K562 (cell line): Measurements from ENCODE around the gene FBXO8. TPM values are rescaled to one million over a fixed set of nuclear protein-coding genes. Genes with fewer than 3 reads are reported as not detected.
A peak's percentile ranks its signal among the peaks of the same experiment; 100 is the strongest.

ENCODE experiments used
- ATAC-seq: fragments of 200-7000 bp; cut with Tn5 transposase; 3 replicates; pipeline ENCODE4 v1.9.1; 2020; ENCODE audit warnings: moderate library complexity
- BruUV-seq: library from RNA; stranded (reverse); fragments of 400-500 nt; replicated peaks from 2 replicates; lab custom pipeline; 2021; lab: Mats Ljungman, UMichigan
- CTCF ChIA-PET: fragments of 300-600 bp; formaldehyde crosslinking; extraction: SDS; loops from one replicate; lab custom pipeline; 2021; ENCODE audit warnings: low intra/inter-chr PET ratio; lab: Yijun Ruan, JAX
- POLR2A ChIA-PET: fragments of 300-600, 350-650 bp; sonication (Branson Sonifier 250); formaldehyde crosslinking; extraction: SDS; loops from one replicate; lab custom pipeline; 2021; ENCODE audit warnings: antibody characterized with exemption, inconsistent platforms; lab: Yijun Ruan, JAX
- DNase-seq, 4 experiments: peaks; one replicate each; pipeline versions ENCODE4 v3.0.0 to v3.0.0-alpha.2; 2011 to 2018; ENCODE audit warnings: low spot score in 3 of 4, mixed read lengths in 3 of 4; ENCODE audit errors: extremely low read depth in 1 of 4
- FAIRE-seq: peaks from 2 replicates; lab custom pipeline; 2011; peaks lifted over from hg19 to GRCh38; lab: Jason Lieb, UNC
- H2AFZ ChIP-seq: 2 replicates; pipeline ENCODE4 v1.6.0; 2011; ENCODE audit warnings: low read depth, low read length, control low read depth, inconsistent platforms
- H3K27ac ChIP-seq: fragments of 200-600 bp; 3 replicates; pipeline ENCODE4 v1.8.0; 2011; ENCODE audit warnings: low read depth, mild to moderate bottlenecking, control low read depth, inconsistent platforms, low read length, moderate library complexity, mixed read lengths; ENCODE audit errors: extremely low read depth
- H3K27me3 ChIP-seq, 2 experiments: fragments of 300-600 bp in 1 of 2; 2 replicates in 1 of 2; 3 replicates in 1 of 2; pipeline versions ENCODE4 v1.6.0 to v1.8.0; 2011; ENCODE audit warnings: inconsistent platforms in 2 of 2, low read length in 2 of 2, mild to moderate bottlenecking in 1 of 2, mixed read lengths in 1 of 2, moderate library complexity in 1 of 2; ENCODE audit not compliant: control insufficient read depth in 2 of 2, insufficient read depth in 2 of 2
- H3K36me3 ChIP-seq: fragments of 300-600 bp; 3 replicates; pipeline ENCODE4 v1.8.0; 2011; ENCODE audit warnings: mild to moderate bottlenecking, low read length, inconsistent platforms; ENCODE audit not compliant: control insufficient read depth, insufficient read depth
- H3K4me1 ChIP-seq, 2 experiments: fragments of 200-600 bp in 1 of 2; replicated peaks in 1 of 2; 2 replicates in 1 of 2; 3 replicates in 1 of 2; pipeline versions ENCODE4 v1.5.1 to v1.8.0; 2011; ENCODE audit warnings: inconsistent platforms in 2 of 2, low read length in 2 of 2, mild to moderate bottlenecking in 1 of 2, mixed read lengths in 1 of 2, moderate library complexity in 1 of 2; ENCODE audit not compliant: control insufficient read depth in 2 of 2, insufficient read depth in 2 of 2
- H3K4me2 ChIP-seq: 2 replicates; pipeline ENCODE4 v1.6.1; 2011; ENCODE audit warnings: low read length, control low read depth, inconsistent platforms, mixed read lengths; ENCODE audit not compliant: insufficient read depth
- H3K4me3 ChIP-seq: fragments of 200-600 bp; sonication (generic), shearing (Covaris generic); 2 replicates; pipeline ENCODE4 v1.5.1; 2016; ENCODE audit warnings: control low read depth, inconsistent platforms
- H3K79me2 ChIP-seq: fragments of 200-600 bp; 3 replicates; pipeline ENCODE4 v1.8.0; 2011; ENCODE audit warnings: low read length, inconsistent platforms; ENCODE audit not compliant: control insufficient read depth, insufficient read depth
- H3K9ac ChIP-seq, 2 experiments: 2 replicates each; pipeline versions ENCODE4 v1.6.0 to v1.6.1; 2011; ENCODE audit warnings: low read depth in 2 of 2, low read length in 2 of 2, control low read depth in 1 of 2, inconsistent platforms in 1 of 2, mild to moderate bottlenecking in 1 of 2, mixed read lengths in 1 of 2; ENCODE audit not compliant: insufficient read depth in 1 of 2
- H3K9me1 ChIP-seq: one replicate; pipeline ENCODE4 v1.6.0; 2011; ENCODE audit warnings: inconsistent platforms, mild to moderate bottlenecking, low read length, moderate library complexity; ENCODE audit not compliant: control insufficient read depth, insufficient read depth
- H3K9me3 ChIP-seq: replicated peaks from 2 replicates; pipeline ENCODE4 v1.5.1; 2011; ENCODE audit warnings: low read depth, low read length, inconsistent platforms; ENCODE audit not compliant: control insufficient read depth, insufficient read depth
- H4K20me1 ChIP-seq: replicated peaks from 2 replicates; pipeline ENCODE4 v1.6.1; 2011; ENCODE audit warnings: low read length, inconsistent platforms, mixed read lengths; ENCODE audit not compliant: control insufficient read depth, insufficient read depth
- ATF7 ChIP-seq: fragments of 450-650 bp; IDR thresholded peaks from 2 replicates; pipeline ENCODE4 v1.7.1; 2014; ENCODE audit warnings: mild to moderate bottlenecking, moderate library complexity
- C11orf30 ChIP-seq: fragments of 450-650 bp; IDR thresholded peaks from 2 replicates; pipeline ENCODE4 v1.6.1; 2016; ENCODE audit warnings: low read depth, mild to moderate bottlenecking
- KAT2B ChIP-seq: IDR thresholded peaks from one replicate; pipeline ENCODE4 v1.6.1; 2012; ENCODE audit warnings: low read depth, mild to moderate bottlenecking, control low read depth, inconsistent platforms, low read length, moderate library complexity
- MAFF ChIP-seq: IDR thresholded peaks from 2 replicates; pipeline ENCODE4 v1.6.1; 2012; ENCODE audit warnings: low read length, improper control_type of control experiment
- MAFK ChIP-seq: IDR thresholded peaks from 2 replicates; pipeline ENCODE4 v1.6.1; 2011; ENCODE audit warnings: low read length, improper control_type of control experiment
- NCOA2 ChIP-seq, 2 experiments: fragments of 450-650 bp; IDR thresholded peaks; 2 replicates each; pipeline ENCODE4 v1.6.1; 2018; ENCODE audit warnings: mild to moderate bottlenecking in 2 of 2, moderate library complexity in 1 of 2; ENCODE audit not compliant: partially characterized antibody in 2 of 2
- NFE2 ChIP-seq: IDR thresholded peaks from 2 replicates; pipeline ENCODE4 v1.6.1; 2014; ENCODE audit warnings: antibody characterized with exemption, low read depth
- POLR2B ChIP-seq: fragments of 450-650 bp; IDR thresholded peaks from 2 replicates; pipeline ENCODE4 v1.6.1; 2018; ENCODE audit warnings: low read depth; ENCODE audit not compliant: partially characterized antibody
- SP1 ChIP-seq: sonication (generic); formaldehyde crosslinking; IDR thresholded peaks from 2 replicates; pipeline ENCODE4 v1.8.1; 2022; ENCODE audit warnings: mild to moderate bottlenecking, missing genetic modification reagents
- ZNF316 ChIP-seq: fragments of 450-650 bp; IDR thresholded peaks from 2 replicates; pipeline ENCODE4 v1.6.1; 2016
- ZNF57 ChIP-seq: fragments of 450-650 bp; formaldehyde crosslinking; IDR thresholded peaks from 2 replicates; pipeline ENCODE4 v1.4.0; 2020; ENCODE audit warnings: mild to moderate bottlenecking, moderate library complexity
- WGBS: fragments of 100-300 bp; shearing (Covaris generic); methylation state at CpG from one replicate; pipeline ENCODE4 v1.1.6; 2016; ENCODE audit warnings: low coverage, mixed read lengths; ENCODE audit not compliant: insufficient coverage; ENCODE audit errors: missing lambda C conversion rate; 5-methylcytosine and 5-hydroxymethylcytosine counted together
- in situ Hi-C: fragments of 300-500 bp; cut with MboI; formaldehyde crosslinking; loops from 4 replicates; pipeline ENCODE4 v1.15.0; 2018; ENCODE audit warnings: inconsistent platforms, mixed read lengths
- intact Hi-C: fragments of 100-400 bp; cut with micrococcal nuclease; formaldehyde crosslinking; loops from 2 replicates; pipeline ENCODE4 v1.14.2; 2022
- polyA plus RNA-seq, 8 experiments: library from polyadenylated mRNA; depleted of rRNA in 4 of 8; stranded (reverse) in 5 of 8; unstranded in 3 of 8; fragments of >200 nt; fragmentation: Nextera tagmentation in 2 of 8; fragmentation: Illumina TruSeq in 1 of 8; extraction: Ambion mirVana in 2 of 8; extraction: Trizol in 1 of 8; gene quantifications; 2 replicates each; pipeline versions ENCODE4 v1.2.1 to v1.2.3, GENCODE V29; 2011 to 2014; ENCODE audit warnings: inconsistent platforms in 1 of 8, missing spikeins in 1 of 8
- total RNA-seq, 7 experiments: library from RNA; depleted of rRNA in 6 of 7; stranded (reverse); fragments of >200 nt in 6 of 7; fragmentation: Illumina TruSeq in 2 of 7; extraction: Trizol in 2 of 7; gene quantifications; 2 replicates each; pipeline versions ENCODE4 v1.2.1 to v1.2.3, GENCODE V29; 2011 to 2021; ENCODE audit warnings: low replicate concordance in 1 of 7
- TF ChIP-seq, protein P1 (sequence below), 2 experiments: fragments of 450-650 bp in 1 of 2; sonication (generic) in 1 of 2; formaldehyde crosslinking in 1 of 2; IDR thresholded peaks in 1 of 2; conservative IDR thresholded peaks in 1 of 2; 2 replicates each; pipeline versions ENCODE4 v1.6.1 to v1.8.1; 2016 to 2023; ENCODE audit warnings: mild to moderate bottlenecking in 2 of 2, moderate library complexity in 2 of 2, inconsistent platforms in 1 of 2, missing genetic modification reagents in 1 of 2
- TF ChIP-seq, protein P2 (sequence below): fragments of 450-650 bp; formaldehyde crosslinking; IDR thresholded peaks from 2 replicates; pipeline ENCODE4 v1.4.0; 2022; ENCODE audit warnings: missing genetic modification characterization

The FBXO8 gene
- total and polyA plus RNA-seq, 9 of the 15 experiments (the other 6 are each of a cell fraction or from before 2014, with no cell fraction given), result 12.9 to 27.1 (median 14.8) TPM

DNA sequence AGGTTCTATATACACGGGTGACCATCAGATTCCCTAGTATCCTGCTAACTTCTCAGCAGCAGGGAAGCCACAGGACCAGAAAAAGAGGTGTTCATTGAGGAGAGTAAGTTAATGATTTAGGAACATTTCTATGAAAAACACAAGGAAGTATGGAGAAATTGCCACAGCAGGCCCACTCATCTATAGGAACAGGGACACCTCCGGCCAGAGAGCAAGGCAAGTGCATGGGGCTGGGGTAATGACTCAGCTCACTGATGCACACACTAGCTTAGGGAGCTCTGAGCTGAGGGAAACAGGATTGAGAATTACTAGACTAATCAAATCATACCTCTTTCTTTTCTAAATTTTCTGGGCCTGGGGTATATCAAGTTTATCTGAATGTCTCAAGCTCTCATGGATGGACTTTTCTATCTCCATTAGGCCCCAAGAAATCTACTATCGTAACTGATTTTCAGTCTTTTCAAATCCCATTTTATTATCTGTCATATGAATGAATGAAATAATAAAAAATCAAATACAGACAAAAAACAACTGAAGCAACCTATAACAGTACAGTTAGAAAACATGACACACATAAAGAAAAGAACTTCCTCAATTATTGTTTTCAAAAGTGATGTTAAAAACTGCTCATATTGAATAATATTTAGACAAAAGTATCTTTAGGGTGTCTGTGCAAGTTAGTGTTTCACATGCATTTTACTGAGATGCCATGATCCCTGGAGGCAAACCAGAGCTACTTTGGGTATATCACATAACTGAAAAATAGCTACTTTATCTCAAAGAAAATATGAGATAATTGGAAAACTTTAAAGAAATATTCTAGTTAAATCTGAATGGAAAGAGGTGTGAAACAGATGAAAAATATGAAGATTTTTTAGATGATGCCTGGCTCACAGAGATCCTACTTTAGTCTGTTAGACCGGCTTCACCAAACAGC is 89.8 kb downstream of the FBXO8 start:
- peak; percentile 89 for ATAC-seq
- WGBS, result 32% methylated on average over 4 of the region's 4 CpGs
- CTCF ChIA-PET, result no interaction called here

More for the DNA sequence above, 89.8 kb downstream of the FBXO8 start:
- Histone ChIP-seq H2AFZ (peak overlapping the region; percentile 94), H3K4me1 (peaks cover 0 to 40% of the 10 kb centered on the region in 2 experiments; a peak in 4 of 5 replicates), H3K4me3 (no peak overlapping the region), H4K20me1 (no peaks in the 10 kb centered on the region), H3K9me1 (no peaks in the 10 kb centered on the region), H3K27ac (peak overlapping the region; percentile 42; the same call in 2 of the 3 replicates), H3K27me3 (no peaks in the 10 kb centered on the region), H3K4me2 (peak overlapping the region; percentile 14; the same call in 1 of the 2 replicates), H3K9ac (peak overlapping the region in 1 of 2 experiments; percentile 57; a peak in 1 of 4 replicates), H3K79me2 (no peaks in the 10 kb centered on the region), H3K9me3 (no peaks in the 10 kb centered on the region), H3K36me3 (no peaks in the 10 kb centered on the region)
- peak; percentile 21; the same call in 1 of the 2 replicates for TF ChIP-seq ZNF316
- no peak for TF ChIP-seq SP1 (CRISPR knock-in tag)
- TF ChIP-seq POLR2B, result no peak
- TF ChIP-seq, protein P1, sequence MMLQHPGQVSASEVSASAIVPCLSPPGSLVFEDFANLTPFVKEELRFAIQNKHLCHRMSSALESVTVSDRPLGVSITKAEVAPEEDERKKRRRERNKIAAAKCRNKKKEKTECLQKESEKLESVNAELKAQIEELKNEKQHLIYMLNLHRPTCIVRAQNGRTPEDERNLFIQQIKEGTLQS (IDR thresholded peaks at IDR 0.05), result peak; percentile 15; the same call in 1 of the 2 replicates
- TF ChIP-seq, protein P1 (CRISPR knock-in tag; conservative IDR thresholded peaks at IDR 0.05), result no peak
- TF ChIP-seq KAT2B, result no peak
- TF ChIP-seq NCOA2 (IDR thresholded peaks at IDR 0.05; ENCODE audit: partially characterized antibody in 2 of 2), result peak in 1 of 2 experiments; percentile 65
- peak; percentile 84 for TF ChIP-seq NFE2
- TF ChIP-seq, protein P2, sequence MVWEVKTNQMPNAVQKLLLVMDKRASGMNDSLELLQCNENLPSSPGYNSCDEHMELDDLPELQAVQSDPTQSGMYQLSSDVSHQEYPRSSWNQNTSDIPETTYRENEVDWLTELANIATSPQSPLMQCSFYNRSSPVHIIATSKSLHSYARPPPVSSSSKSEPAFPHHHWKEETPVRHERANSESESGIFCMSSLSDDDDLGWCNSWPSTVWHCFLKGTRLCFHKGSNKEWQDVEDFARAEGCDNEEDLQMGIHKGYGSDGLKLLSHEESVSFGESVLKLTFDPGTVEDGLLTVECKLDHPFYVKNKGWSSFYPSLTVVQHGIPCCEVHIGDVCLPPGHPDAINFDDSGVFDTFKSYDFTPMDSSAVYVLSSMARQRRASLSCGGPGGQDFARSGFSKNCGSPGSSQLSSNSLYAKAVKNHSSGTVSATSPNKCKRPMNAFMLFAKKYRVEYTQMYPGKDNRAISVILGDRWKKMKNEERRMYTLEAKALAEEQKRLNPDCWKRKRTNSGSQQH (CRISPR knock-in tag), result no peak
- TF ChIP-seq MAFF, result peak; percentile 24; the same call in 1 of the 2 replicates
- TF ChIP-seq MAFK, result peak; percentile 30; the same call in 1 of the 2 replicates
- TF ChIP-seq C11orf30, result peak; percentile 33; the same call in 1 of the 2 replicates
- no peak for TF ChIP-seq ZNF57
- TF ChIP-seq ATF7, result no peak
- DNase-seq (peak in 3 of 4 experiments; percentile 19 to 70 (median 57)), FAIRE-seq (no peak)
- intact Hi-C loops, result no loop called here
- POLR2A ChIA-PET, result interaction anchor here (0.7 kb wide), 2 partner anchors 18 to 312 kb away, joined by 3 read pairs; no protein-coding TSS in a partner anchor
- in situ Hi-C loops, result no loop called here
- BruUV-seq, result no TSS peak
